GM18907 (cell line): ENCODE data around the gene SLC25A23.
"Not testable (repeated sequence)": the region's sequence is repeated elsewhere in the genome, so short reads cannot be mapped to it uniquely, and the experiment has no call there.

Experiments
- ATAC-seq: cut with Tn5 transposase; IDR thresholded peaks from one replicate; pipeline ENCODE4 v1.9.1; 2021; ENCODE audit warnings: mild to moderate bottlenecking, moderate library complexity; ENCODE audit not compliant: unreplicated experiment

Gene SLC25A23

GRCh38 chr19:6459262-6460098 lies at the start of gene SLC25A23:
SLC25A23 (minus strand) TSS chr19:6459792; CDS start chr19:6459628, 164 bp downstream.
- ATAC-seq: peak; percentile 38

- not testable (repeated sequence) for ATAC-seq
Measured at GRCh38 chr19:6508028-6508771, 48.6 kb upstream of the SLC25A23 start.

GRCh38 chr19:6503407-6504201 lies 44.0 kb upstream of the SLC25A23 start:
- ATAC-seq: no peak

GRCh38 chr19:6501740-6502648 lies 42.4 kb upstream of the SLC25A23 start, which contains the start of gene TUBB4A:
TUBB4A (minus strand) TSS chr19:6502309; CDS start chr19:6502212, 97 bp downstream.
- ATAC-seq: no peak

- ATAC-seq: no peak
Measured at GRCh38 chr19:6500837-6501739, 41.5 kb upstream of the SLC25A23 start.

GRCh38 chr19:6499052-6499790 lies 39.6 kb upstream of the SLC25A23 start:
- no peak for ATAC-seq

- no peak for ATAC-seq
Measured at GRCh38 chr19:6498294-6499036, 38.9 kb upstream of the SLC25A23 start.

- ATAC-seq: no peak
Measured at GRCh38 chr19:6495947-6496346, 36.4 kb upstream of the SLC25A23 start.

- no peak for ATAC-seq
Measured at GRCh38 chr19:6494438-6495036, 34.9 kb upstream of the SLC25A23 start.

GRCh38 chr19:6491802-6492592 lies 32.4 kb upstream of the SLC25A23 start:
- ATAC-seq: no peak

GRCh38 chr19:6490134-6490533 lies 30.5 kb upstream of the SLC25A23 start:
- ATAC-seq: no peak

- peak; percentile 43 for ATAC-seq
Measured at GRCh38 chr19:6489278-6490061, 29.9 kb upstream of the SLC25A23 start.

- no peak for ATAC-seq
Measured at GRCh38 chr19:6484831-6485230, 25.2 kb upstream of the SLC25A23 start.

GRCh38 chr19:6484230-6484629 lies 24.6 kb upstream of the SLC25A23 start:
- ATAC-seq: no peak

- no peak for ATAC-seq
Measured at GRCh38 chr19:6483235-6483634, 23.6 kb upstream of the SLC25A23 start.

- no peak for ATAC-seq
Measured at GRCh38 chr19:6482343-6482686, 22.7 kb upstream of the SLC25A23 start.
